Stomach (tissue), 9 donors: ENCODE results near the gene SLC13A5. TPM values are rescaled to one million over a fixed set of nuclear protein-coding genes. Genes with fewer than 3 reads are reported as not detected.
"Not testable (repeated sequence)": the region's sequence is repeated elsewhere in the genome, so short reads cannot be mapped to it uniquely, and the experiment has no call there.

Experiments used
- DNase-seq, 2 donors: peaks; one replicate each; pipeline versions ENCODE4 v3.0.0 to v3.0.0-alpha.2; 2013 to 2019
- H3K27ac ChIP-seq, 5 donors: fragments of 200-600 bp in 4 of 5; sonication (generic) in 4 of 5; one replicate each; pipeline ENCODE4 v1.5.1; 2013 to 2019; ENCODE audit warnings: mild to moderate bottlenecking in 1 of 5, moderate library complexity in 1 of 5
- H3K27me3 ChIP-seq, 3 donors: fragments of 200-600 bp; sonication (generic); one replicate each; pipeline ENCODE4 v1.5.1; 2017 to 2019; ENCODE audit warnings: mixed run types in 1 of 3
- H3K36me3 ChIP-seq, 4 donors: fragments of 200-600 bp; sonication (generic); 1 replicate in 3 of 4; 2 replicates in 1 of 4; pipeline ENCODE4 v1.5.1; 2016 to 2019
- H3K4me1 ChIP-seq, 4 donors: fragments of 200-600 bp; sonication (generic); one replicate each; pipeline ENCODE4 v1.5.1; 2016 to 2019
- H3K4me3 ChIP-seq, 4 donors: fragments of 200-600 bp; sonication (generic) in 3 of 4; one replicate each; pipeline ENCODE4 v1.5.1; 2016 to 2019; ENCODE audit warnings: mild to moderate bottlenecking in 1 of 4
- H3K9me3 ChIP-seq, 4 donors: fragments of 200-600 bp; sonication (generic); one replicate each; pipeline ENCODE4 v1.5.1; 2016 to 2019
- EP300 ChIP-seq: sonication (generic); formaldehyde crosslinking; IDR thresholded peaks from one replicate; pipeline ENCODE4 v1.6.1; 2017; ENCODE audit warnings: antibody characterized with exemption
- POLR2A ChIP-seq, 4 donors: fragments of 450-650 bp; IDR thresholded peaks; one replicate each; pipeline ENCODE4 v1.6.1; 2016; ENCODE audit warnings: antibody characterized with exemption in 4 of 4, control low read depth in 2 of 4, mild to moderate bottlenecking in 1 of 4, moderate library complexity in 1 of 4
- POLR2AphosphoS5 ChIP-seq, 3 donors: sonication (generic); formaldehyde crosslinking; IDR thresholded peaks; one replicate each; pipeline ENCODE4 v1.6.1; 2016; ENCODE audit warnings: antibody characterized with exemption in 3 of 3
- WGBS, 5 donors: extraction: QIAGEN DNeasy Blood & Tissue Kit in 3 of 5; methylation state at CpG; one replicate each; pipeline versions ENCODE4 v1.1.5 to v1.1.7; 2013 to 2018; 5-methylcytosine and 5-hydroxymethylcytosine counted together
- intact Hi-C: fragments of 100-400 bp; cut with DNase I; formaldehyde crosslinking; loops from one replicate; pipeline ENCODE4 v1.15.1; 2023; ENCODE audit warnings: low total_unique reads
- polyA plus RNA-seq, 3 donors: library from polyadenylated mRNA; stranded (reverse); fragments of 200-250 nt; gene quantifications; one replicate each; pipeline ENCODE4 v1.2.3, GENCODE V29; 2013
- total RNA-seq, 5 donors: library from RNA; depleted of rRNA; stranded (reverse); fragments of >200 nt; gene quantifications; one replicate each; pipeline versions ENCODE4 v1.1.0 to v1.2.3, GENCODE V29; 2014 to 2016
- TF ChIP-seq, protein P1 (sequence below), 7 experiments: fragments of 450-650 bp in 4 of 7; fragments of 200-600 bp in 3 of 7; sonication (generic) in 3 of 7; IDR thresholded peaks; one replicate each; pipeline ENCODE4 v1.5.1; 2016 to 2019; ENCODE audit warnings: antibody characterized with exemption in 7 of 7, control low read depth in 2 of 7, mild to moderate bottlenecking in 1 of 7
- donor health status: healthy with polysubstance abuse.
- donor health status: Bipolar disorder and iron deficiency.
- donor health status: healthy.

Gene SLC13A5
- total and polyA plus RNA-seq, 8 donors, result 3.1 TPM; not detected in 7

DNA sequence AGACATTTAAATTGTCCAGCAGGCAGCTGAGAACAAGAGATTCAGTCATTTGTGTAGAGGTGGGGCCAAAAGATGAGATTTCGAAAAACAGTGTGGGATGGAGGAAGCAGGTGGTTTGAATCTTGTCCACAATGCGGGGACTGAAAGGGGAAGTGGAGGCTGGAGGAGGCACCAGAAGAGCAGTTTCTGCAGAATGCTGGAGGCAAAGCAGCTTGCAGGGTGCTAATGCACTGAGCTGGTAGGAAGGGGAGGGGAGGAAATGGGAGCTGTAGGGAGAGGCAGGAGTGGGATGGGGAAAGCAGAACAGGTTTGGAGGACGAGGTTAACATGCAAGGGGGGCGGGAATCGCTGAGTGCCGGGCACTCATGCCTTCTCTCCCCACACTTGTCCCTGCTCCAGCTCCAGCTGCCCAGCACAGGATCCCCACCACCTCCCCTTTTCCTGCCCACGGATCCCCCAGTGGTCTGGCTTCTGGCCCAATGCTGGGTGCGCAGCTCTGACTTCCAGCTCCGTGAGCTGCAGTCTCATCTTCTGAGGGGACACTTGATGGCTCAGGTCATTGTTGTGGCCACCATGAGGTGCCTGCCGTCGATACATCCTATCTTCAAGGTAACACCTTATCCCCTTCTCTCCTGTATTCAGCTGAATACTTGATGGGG, 52.2 kb downstream of the SLC13A5 start:
- TF ChIP-seq EP300 (no peak), POLR2AphosphoS5 (IDR thresholded peaks at IDR 0.05) (no peak), POLR2A (IDR thresholded peaks at IDR 0.05) (no peak)
- TF ChIP-seq, protein P1, sequence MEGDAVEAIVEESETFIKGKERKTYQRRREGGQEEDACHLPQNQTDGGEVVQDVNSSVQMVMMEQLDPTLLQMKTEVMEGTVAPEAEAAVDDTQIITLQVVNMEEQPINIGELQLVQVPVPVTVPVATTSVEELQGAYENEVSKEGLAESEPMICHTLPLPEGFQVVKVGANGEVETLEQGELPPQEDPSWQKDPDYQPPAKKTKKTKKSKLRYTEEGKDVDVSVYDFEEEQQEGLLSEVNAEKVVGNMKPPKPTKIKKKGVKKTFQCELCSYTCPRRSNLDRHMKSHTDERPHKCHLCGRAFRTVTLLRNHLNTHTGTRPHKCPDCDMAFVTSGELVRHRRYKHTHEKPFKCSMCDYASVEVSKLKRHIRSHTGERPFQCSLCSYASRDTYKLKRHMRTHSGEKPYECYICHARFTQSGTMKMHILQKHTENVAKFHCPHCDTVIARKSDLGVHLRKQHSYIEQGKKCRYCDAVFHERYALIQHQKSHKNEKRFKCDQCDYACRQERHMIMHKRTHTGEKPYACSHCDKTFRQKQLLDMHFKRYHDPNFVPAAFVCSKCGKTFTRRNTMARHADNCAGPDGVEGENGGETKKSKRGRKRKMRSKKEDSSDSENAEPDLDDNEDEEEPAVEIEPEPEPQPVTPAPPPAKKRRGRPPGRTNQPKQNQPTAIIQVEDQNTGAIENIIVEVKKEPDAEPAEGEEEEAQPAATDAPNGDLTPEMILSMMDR (IDR thresholded peaks at IDR 0.05), result no peak
- 50 to 60% (median 54%) methylated on average over 10 to 11 of the region's 11 CpGs for WGBS, 5 donors

GRCh38 chr17:6660101-6660500, 53.1 kb downstream of the SLC13A5 start:
- H3K36me3 ChIP-seq, result no peaks in the 10 kb centered on the region
- WGBS, 5 donors, result 80 to 87% (median 84%) methylated on average over 9 of the region's 9 CpGs
- peaks cover 3 to 50% (median 15%) of the 10 kb centered on the region in 3 donors for H3K27me3 ChIP-seq
- TF ChIP-seq POLR2AphosphoS5 (IDR thresholded peaks at IDR 0.05) (no peak), EP300 (no peak), POLR2A (IDR thresholded peaks at IDR 0.05) (no peak)
- TF ChIP-seq, protein P1 (IDR thresholded peaks at IDR 0.05), result no peak
- peaks cover 0 to 14% (median 5%) of the 10 kb centered on the region in 4 donors for H3K4me1 ChIP-seq
- H3K9me3 ChIP-seq, result no peaks in the 10 kb centered on the region
- H3K4me3 ChIP-seq, result no peak overlapping the region
- DNase-seq, result no peak
- intact Hi-C loops, result loop anchor here (10.0 kb wide), 2 partner anchors 185 to 345 kb away; no protein-coding TSS in a partner anchor
- H3K27ac ChIP-seq, result no peak overlapping the region

More for the DNA sequence above, 52.2 kb downstream of the SLC13A5 start:
- no peak for DNase-seq
- Histone ChIP-seq H3K9me3 (no peaks in the 10 kb centered on the region), H3K4me3 (no peak overlapping the region), H3K4me1 (peaks cover 0 to 9% (median 3%) of the 10 kb centered on the region in 4 donors), H3K36me3 (no peaks in the 10 kb centered on the region), H3K27ac (no peak overlapping the region), H3K27me3 (peaks cover 0 to 42% (median 12%) of the 10 kb centered on the region in 3 donors)
- intact Hi-C loops, result loop anchor here (10.0 kb wide), 2 partner anchors 184 to 344 kb away; no protein-coding TSS in a partner anchor

DNA sequence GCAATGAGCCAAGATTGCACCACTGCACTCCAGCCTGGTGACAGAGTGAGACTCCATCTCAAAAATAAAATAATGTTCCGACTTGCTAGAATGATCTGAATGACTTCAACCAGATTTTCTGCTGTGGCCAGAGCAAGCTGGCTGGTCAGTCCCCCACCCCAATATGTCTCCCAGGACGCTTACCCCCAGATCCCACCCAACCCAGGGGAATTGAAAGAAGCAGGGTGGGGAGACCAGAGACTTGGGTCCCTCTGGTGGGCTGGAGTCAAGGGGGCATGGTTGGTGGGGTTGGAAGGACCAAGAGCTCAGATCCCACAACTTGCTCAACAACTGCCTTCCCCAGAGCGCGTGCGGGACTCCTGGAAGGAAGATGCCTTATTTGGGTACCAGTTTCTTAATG, 54.8 kb downstream of the SLC13A5 start:
- H3K36me3 ChIP-seq, result not testable (repeated sequence)
- H3K27me3 ChIP-seq, result peaks cover 7 to 67% (median 26%) of the 10 kb centered on the region in 3 donors
- 87 to 100% (median 95%) methylated on average over 2 to 5 of the region's 5 CpGs for WGBS, 5 donors

DNA sequence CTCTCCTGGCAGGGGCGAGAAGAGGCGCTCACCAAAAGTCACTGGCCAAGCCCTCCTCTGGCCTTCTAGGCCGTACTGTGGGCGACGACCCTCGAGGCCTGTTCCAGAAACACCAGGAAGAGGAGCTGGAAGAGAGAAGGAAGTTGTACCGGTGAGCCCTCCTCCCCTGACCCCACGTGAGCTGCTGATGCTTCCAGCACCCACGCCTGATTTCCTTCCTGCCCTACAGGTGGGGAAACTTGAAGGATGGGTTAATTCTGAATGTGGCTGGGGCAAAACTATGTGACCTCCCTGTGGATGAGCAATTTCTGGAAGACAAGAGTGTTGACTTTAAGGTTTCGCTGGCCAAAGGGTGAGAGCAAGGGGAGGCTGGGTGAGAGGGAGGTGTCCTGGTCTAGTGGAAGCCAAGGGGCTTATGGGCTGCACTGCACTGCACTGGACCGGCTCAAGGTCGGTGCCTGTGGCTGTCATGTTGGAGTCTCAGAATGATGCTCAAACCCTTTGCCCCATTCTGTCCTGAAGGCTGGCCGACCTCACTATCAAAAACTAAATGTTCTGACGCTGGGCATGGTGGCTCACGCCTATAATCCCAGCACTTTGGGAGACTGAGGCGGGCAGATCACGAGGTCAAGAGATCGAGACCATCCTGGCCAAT, 55.4 kb downstream of the SLC13A5 start:
- Histone ChIP-seq H3K27me3 (peaks cover 7 to 67% (median 26%) of the 10 kb centered on the region in 3 donors), H3K27ac (no peak overlapping the region), H3K36me3 (no peaks in the 10 kb centered on the region), H3K4me3 (peak overlapping the region in 1 of 4 donors; percentile 41), H3K9me3 (peaks cover 0 to 6% (median 0%) of the 10 kb centered on the region in 4 donors), H3K4me1 (peaks cover 0 to 37% (median 22%) of the 10 kb centered on the region in 4 donors)
- WGBS, 5 donors, result 78 to 88% (median 83%) methylated on average over 17 to 18 of the region's 18 CpGs
- intact Hi-C loops, result no loop called here
- DNase-seq, result no peak
- TF ChIP-seq POLR2A (IDR thresholded peaks at IDR 0.05), result no peak
- no peak for TF ChIP-seq POLR2AphosphoS5 (IDR thresholded peaks at IDR 0.05)
- no peak for TF ChIP-seq EP300
- TF ChIP-seq, protein P1 (IDR thresholded peaks at IDR 0.05), result no peak

More for the DNA sequence above, 54.8 kb downstream of the SLC13A5 start:
- intact Hi-C loops, H3K9me3 ChIP-seq, H3K4me3 ChIP-seq, H3K27ac ChIP-seq, DNase-seq: not testable (repeated sequence)
- peaks cover 0 to 30% (median 15%) of the 10 kb centered on the region in 4 donors for H3K4me1 ChIP-seq

DNA sequence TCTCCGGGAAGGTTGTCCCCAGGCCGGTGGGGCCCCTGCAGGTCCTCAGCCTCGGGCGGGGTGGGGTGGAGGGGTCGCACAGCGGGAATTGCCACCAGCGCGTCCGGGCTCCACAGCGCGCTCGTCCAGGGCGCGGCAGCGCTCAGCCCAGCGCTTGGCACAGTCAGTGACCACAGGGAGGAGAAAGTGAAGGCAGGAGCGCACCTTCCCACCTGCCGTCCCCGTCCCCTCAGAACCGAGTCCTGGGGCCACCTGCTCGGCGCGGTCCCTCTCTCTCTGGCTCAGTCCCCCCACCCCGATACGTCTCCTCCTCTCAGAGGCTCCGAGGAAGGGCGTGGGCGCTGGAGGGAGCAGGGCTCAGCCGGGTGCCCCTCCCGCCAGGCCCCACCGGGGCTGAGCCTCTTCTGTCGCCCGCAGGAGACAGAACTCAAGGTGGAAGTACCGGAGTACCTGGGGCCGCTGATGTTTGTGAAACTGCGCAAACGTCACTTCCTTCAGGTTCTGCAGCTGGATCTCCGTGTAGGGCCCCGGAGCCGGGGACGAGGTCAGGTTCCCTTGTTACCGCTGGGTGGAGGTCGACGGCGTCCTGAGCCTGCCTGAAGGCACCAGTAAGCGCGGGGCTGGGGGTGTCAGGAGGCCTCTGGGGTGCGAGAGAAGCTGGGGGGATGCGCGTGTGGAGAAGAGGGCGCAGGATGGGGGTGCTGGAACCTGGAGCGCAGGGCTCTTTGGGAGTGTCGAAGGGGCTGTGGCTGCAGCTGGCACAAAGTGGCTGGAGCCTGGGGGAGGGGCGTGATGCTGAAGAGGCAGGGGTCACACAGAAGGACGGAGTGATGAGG, 56.2 kb downstream of the SLC13A5 start:
- DNase-seq, result peak in 1 of 2 donors; percentile 52
- H3K9me3 ChIP-seq, H3K27ac ChIP-seq, H3K36me3 ChIP-seq, intact Hi-C loops: not testable (repeated sequence)
- Histone ChIP-seq H3K27me3 (peaks cover 7 to 67% (median 26%) of the 10 kb centered on the region in 3 donors), H3K4me3 (peak overlapping the region in 3 of 4 donors; percentile 21 to 41 (median 26)), H3K4me1 (peaks cover 6 to 44% (median 29%) of the 10 kb centered on the region in 4 donors)
- 6 to 15% (median 8%) methylated on average over 41 to 54 of the region's 55 CpGs for WGBS, 5 donors

DNA sequence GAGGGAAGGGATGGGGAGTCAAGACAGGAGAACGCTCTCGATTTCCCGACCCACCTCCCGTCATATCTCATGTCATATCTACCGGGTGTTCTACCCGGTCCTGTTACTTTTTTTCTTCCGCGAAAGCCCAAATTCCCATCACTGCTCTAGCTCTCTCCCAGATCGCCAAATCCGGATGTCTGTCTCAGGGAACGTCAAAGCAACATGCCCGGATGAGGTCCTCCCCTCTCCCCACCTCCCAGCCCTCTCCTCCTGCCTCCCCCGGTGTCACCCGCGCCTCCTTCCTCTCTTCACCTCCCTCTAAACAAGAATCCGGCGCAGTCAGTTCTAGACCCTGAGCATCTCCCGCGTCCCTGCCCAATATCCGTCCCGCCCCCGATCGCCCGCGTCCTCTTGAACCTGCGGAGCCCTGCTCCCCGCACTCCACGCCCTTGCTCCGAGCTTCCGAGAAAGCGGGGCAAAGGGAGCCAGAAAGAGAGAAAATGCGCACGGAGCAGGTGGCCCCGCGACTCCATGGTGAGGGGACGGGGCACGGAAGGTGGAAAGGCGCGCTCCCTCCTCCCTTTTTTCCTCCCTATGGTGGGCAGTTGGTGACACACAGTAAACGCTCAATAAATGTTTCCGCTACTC, 57.3 kb downstream of the SLC13A5 start:
- H3K27ac ChIP-seq, H3K9me3 ChIP-seq, H3K4me3 ChIP-seq, intact Hi-C loops, H3K36me3 ChIP-seq, DNase-seq: not testable (repeated sequence)
- 1 to 5% (median 4%) methylated on average over 16 to 33 of the region's 41 CpGs for WGBS, 5 donors
- Histone ChIP-seq H3K4me1 (peaks cover 10 to 48% (median 34%) of the 10 kb centered on the region in 4 donors), H3K27me3 (peaks cover 7 to 67% (median 26%) of the 10 kb centered on the region in 3 donors)
